GM03348 (cell line): ENCODE results near the gene PAPOLA.
"Not testable (repeated sequence)": the region's sequence is repeated elsewhere in the genome, so short reads cannot be mapped to it uniquely, and the experiment has no call there.

Source experiments
- DNase-seq: peaks from one replicate; pipeline ENCODE4 v3.0.0; 2012; ENCODE audit warnings: low spot score

The PAPOLA gene

GRCh38 chr14:96502621-96503305, 581 bp downstream of the PAPOLA start:
- peak; percentile 73 for DNase-seq

DNA sequence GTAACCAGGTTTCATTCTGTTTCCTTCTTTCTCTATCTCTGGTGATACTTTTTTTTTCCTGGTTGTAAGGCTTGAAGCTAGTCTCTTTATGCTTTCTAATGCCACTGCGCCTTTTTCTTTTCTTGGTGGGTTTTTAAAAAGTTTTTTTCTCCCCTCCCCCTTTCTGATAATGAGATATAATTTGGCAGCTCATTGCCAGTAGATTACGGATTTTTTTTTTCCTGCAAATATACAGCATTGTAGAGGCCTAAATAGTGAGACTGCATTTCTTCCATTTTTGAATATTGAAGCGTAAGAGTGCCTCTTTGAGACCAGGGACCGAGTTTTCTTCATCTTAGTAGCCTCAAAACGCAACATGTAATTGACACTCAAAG, 1.1 kb downstream of the PAPOLA start:
- DNase-seq, result no peak

DNA sequence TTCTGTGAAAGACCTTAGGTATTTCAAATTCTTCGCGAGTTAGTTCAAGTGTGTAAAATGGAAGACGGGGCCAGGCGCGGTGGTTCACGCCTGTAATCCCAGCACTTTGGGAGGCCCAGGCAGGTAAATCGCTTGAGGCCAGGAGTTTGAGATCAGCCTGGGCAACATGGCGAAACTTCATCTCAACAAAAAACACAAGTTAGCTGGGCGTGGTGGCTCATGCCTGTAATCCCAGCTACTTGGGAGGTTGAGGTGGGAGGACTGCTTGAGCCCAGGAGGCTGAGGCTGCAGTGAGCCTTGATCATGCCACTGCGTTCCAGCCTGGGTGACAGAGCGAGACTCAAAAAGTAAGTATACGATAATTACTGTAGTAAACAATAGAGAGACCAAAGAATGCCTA, 2.2 kb downstream of the PAPOLA start:
- DNase-seq, result not testable (repeated sequence)

DNA sequence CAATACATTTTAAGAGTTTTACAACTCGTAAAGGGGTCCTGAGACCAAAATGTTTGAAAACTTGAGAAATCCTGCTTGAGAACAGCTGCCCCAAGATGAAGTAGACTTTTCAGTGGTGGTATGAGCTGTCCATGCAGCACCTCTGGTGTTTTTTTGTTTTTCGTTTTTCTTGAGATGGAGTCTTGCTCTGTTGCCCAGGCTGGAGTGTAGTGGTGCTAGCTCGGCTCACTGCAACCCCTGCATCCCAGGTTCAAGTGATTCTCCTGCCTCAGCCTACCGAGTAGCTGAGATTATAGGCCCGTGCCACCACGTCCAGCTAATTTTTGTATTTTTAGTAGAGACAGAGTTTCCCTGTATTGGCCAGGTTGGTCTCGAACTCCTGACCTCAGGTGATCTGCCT, 5.5 kb downstream of the PAPOLA start:
- no peak for DNase-seq

GRCh38 chr14:96508900-96509299, 6.7 kb downstream of the PAPOLA start:
- no peak for DNase-seq

- DNase-seq, result no peak
These were observed 7.4 kb downstream of the PAPOLA start for GRCh38 chr14:96509457-96510090.

DNA sequence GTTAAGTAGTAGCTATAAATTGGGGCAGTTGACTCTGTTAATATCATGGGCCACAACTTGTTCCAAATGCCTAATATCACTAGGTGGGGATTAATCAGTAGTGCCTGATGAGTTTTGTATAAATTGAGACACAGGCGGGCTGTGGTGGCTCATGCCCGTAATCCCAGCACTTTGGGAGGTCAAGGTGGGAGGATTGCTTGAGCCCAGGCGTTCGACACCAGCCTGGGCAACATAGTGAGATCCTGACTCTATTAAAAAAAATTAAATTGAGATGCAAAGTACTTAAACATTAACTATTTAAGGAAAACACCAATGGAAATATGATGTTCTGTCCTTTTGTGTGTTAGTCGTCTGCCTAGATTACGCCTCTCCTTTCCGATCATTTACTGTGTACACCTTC, 9.0 kb downstream of the PAPOLA start:
- no peak for DNase-seq

- DNase-seq, result no peak
These were observed 9.5 kb downstream of the PAPOLA start for GRCh38 chr14:96511667-96512066.

DNA sequence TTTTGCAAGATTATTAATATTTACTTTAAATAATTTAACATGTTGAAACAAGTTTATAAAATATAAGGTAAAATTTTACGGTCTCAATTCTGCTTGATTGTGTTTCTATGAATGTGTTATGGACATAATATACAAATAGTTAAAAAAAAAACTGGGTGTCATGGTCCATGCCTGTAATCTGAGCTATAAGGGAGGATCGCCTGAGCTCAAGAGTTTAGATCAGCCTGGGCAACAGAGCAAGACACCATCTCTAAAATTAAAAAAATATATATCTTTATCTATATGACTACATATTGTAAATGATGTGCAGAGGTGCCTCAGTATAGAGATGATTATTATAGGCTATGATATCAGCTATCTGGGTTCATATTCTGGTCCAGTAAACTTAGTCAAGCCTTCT, 9.9 kb downstream of the PAPOLA start:
- no peak for DNase-seq

DNA sequence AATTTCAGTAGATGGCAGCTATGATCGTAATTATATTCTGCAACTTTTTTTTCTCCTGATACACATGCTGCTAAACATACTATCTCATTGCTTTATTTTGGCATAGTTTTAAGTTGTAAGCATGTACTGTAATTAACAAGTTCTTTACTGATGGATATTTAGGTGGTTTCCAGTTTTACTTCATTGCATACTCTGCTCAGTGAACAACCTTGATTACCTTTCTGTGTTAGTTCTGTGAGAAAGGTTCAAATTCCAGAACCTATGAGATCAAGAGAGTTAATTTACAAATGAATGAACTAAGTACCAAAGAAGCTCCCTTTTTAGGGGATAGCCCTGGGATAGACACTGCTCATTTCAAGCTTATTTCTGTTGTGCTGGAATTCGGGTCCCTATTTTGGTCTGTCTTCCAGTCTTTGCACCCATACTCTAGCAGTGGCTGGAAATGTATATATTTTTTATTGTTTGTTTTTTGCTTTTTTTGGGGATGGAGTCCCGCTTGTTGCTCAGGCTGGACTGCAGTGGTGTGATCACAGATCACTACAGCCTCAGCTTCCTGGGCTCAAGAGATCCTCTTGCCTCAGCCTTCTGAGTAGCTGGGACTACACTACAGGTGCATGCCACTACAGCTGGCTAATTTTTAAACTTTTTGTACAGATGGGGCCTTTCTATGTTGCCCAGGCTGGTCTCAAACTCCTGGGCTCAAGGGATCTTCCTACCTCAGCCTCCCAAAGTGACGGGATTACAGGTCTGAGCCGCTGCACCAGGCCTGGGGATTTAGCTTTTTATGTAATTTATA, 10.6 kb downstream of the PAPOLA start:
- DNase-seq, result no peak

DNA sequence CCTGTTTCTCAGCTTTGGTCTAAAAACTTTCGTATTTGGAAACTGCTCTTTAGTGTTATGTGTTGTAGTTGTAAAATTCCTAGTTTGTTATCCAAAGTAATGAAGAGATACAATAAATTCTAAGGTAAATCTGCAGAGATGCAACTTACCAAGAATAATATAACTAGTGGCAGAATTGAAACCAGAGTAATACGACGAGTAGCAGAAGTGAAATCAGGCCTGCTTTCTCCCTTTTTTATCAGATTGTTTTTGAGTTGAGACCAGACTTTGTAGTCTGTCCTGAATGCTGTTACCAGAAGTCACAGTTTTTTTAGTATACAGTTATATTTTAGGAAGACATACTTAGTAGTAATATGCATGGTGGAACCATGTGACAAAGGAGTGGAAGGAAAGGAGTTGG, 12.5 kb downstream of the PAPOLA start:
- DNase-seq, result no peak

- peak; percentile 12 for DNase-seq
These were observed 13.5 kb downstream of the PAPOLA start for GRCh38 chr14:96515731-96516130.

- no peak for DNase-seq
These were observed 14.2 kb downstream of the PAPOLA start for GRCh38 chr14:96516351-96516750.

- no peak for DNase-seq
These were observed 17.8 kb downstream of the PAPOLA start for GRCh38 chr14:96519970-96520369.

GRCh38 chr14:96525452-96525851, 23.3 kb downstream of the PAPOLA start:
- DNase-seq, result no peak

- no peak for DNase-seq
These were observed 30.4 kb downstream of the PAPOLA start for GRCh38 chr14:96532632-96533031.

GRCh38 chr14:96536807-96537206, 34.6 kb downstream of the PAPOLA start:
- no peak for DNase-seq

GRCh38 chr14:96538097-96538989, 36.2 kb downstream of the PAPOLA start:
- no peak for DNase-seq

DNA sequence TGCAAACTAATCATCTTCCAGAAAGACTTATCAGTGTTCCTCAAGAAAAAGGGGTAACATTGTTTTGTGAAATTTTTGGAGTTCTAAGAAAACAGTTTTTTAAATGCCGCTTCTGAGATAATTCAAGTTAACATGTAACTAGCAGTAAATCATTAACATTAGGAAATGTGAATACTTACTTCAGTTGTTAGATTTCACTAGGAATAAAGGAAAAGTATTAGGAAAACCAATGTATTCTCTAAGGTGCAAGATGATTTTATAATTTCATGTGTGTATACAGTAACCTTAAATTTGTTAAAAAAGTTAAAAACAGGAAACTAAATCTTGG, 36.8 kb downstream of the PAPOLA start:
- DNase-seq, result no peak

GRCh38 chr14:96554315-96554910, 52.2 kb downstream of the PAPOLA start:
- no peak for DNase-seq

DNA sequence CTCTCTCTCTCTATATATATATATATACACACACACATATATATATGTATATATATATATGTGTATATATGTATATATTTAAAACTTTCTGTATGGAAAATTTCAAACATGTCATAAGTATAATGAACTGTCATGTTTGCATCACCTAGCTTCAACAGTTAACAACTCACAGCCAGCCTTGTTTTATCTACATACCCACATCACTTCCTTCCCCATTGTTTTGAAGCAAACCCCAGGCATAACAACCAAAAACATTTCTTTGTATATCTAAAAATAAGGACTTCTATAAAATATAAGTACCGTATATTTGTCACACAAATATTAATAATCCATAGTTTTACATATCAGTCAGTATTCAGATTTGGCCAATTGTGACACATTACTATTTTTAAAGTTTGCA, 57.4 kb downstream of the PAPOLA start:
- DNase-seq, result no peak

DNA sequence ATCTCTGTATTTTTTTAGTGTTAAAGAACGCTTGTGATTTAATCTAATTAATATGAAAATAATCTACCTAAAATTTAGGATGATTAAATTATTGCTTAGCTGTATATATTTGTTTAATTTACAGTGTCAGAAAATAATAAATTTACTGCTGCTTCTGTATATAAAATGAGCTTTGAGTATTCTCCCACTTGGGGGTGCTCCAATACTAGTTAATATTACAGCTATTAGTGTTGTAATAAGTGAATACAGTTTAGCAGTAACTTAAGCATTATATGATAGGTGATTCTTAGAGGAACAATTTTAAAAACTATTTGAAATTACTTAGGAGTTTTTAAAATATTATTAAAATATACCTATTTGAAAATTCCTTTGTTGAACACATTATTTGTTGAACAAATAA, 62.2 kb downstream of the PAPOLA start:
- DNase-seq, result no peak
